Stimulated activated CD4-positive, alpha-beta T cell treated with anti-CD3 and anti-CD28 coated beads, Interleukin-4, amount 100 ng/mL, for 24 hours (primary cell): ENCODE measurements around the gene TMEM165.
A peak's percentile ranks its signal among the peaks of the same experiment; 100 is the strongest.
"Not testable (repeated sequence)": the region's sequence is repeated elsewhere in the genome, so short reads cannot be mapped to it uniquely, and the experiment has no call there.

Experiments used
- DNase-seq: peaks from one replicate; pipeline ENCODE4 v3.0.0-alpha.2; 2020

Gene TMEM165

GRCh38 chr4:55395529-55396307, at the start of gene TMEM165:
Gene TMEM165 (plus strand): TSS chr4:55395957. CDS start chr4:55396190, 233 bp downstream.
- DNase-seq: peak; percentile 89

- peak; percentile 82 for DNase-seq
Measured at GRCh38 chr4:55345980-55346850, 49.5 kb upstream of the TMEM165 start, which contains the start of gene SRD5A3. Gene SRD5A3 (plus strand): TSS chr4:55346242. CDS start chr4:55346337, 95 bp downstream.

GRCh38 chr4:55346851-55347255, 48.9 kb upstream of the TMEM165 start:
- no peak for DNase-seq

GRCh38 chr4:55347610-55348228, 48.0 kb upstream of the TMEM165 start:
- no peak for DNase-seq

- no peak for DNase-seq
Measured at GRCh38 chr4:55348466-55348865, 47.3 kb upstream of the TMEM165 start.

GRCh38 chr4:55350870-55351269, 44.9 kb upstream of the TMEM165 start:
- DNase-seq: not testable (repeated sequence)

GRCh38 chr4:55351824-55352223, 43.9 kb upstream of the TMEM165 start:
- DNase-seq: no peak

GRCh38 chr4:55352726-55353125, 43.0 kb upstream of the TMEM165 start:
- DNase-seq: no peak

- DNase-seq: not testable (repeated sequence)
Measured at GRCh38 chr4:55353228-55353747, 42.5 kb upstream of the TMEM165 start.

- no peak for DNase-seq
Measured at GRCh38 chr4:55354648-55355047, 41.1 kb upstream of the TMEM165 start.

GRCh38 chr4:55355555-55355954, 40.2 kb upstream of the TMEM165 start:
- no peak for DNase-seq

- DNase-seq: no peak
Measured at GRCh38 chr4:55356991-55357461, 38.7 kb upstream of the TMEM165 start.

- no peak for DNase-seq
Measured at GRCh38 chr4:55358246-55358645, 37.5 kb upstream of the TMEM165 start.

GRCh38 chr4:55358668-55359067, 37.1 kb upstream of the TMEM165 start:
- DNase-seq: peak; percentile 6

- DNase-seq: no peak
Measured at GRCh38 chr4:55359397-55359916, 36.3 kb upstream of the TMEM165 start.

- DNase-seq: not testable (repeated sequence)
Measured at GRCh38 chr4:55362938-55363337, 32.8 kb upstream of the TMEM165 start.

GRCh38 chr4:55363691-55364351, 31.9 kb upstream of the TMEM165 start:
- no peak for DNase-seq

GRCh38 chr4:55364691-55365344, 30.9 kb upstream of the TMEM165 start:
- no peak for DNase-seq

- DNase-seq: no peak
Measured at GRCh38 chr4:55365345-55365728, 30.4 kb upstream of the TMEM165 start.

- no peak for DNase-seq
Measured at GRCh38 chr4:55366621-55367020, 29.1 kb upstream of the TMEM165 start.

GRCh38 chr4:55367084-55367722, 28.6 kb upstream of the TMEM165 start:
- DNase-seq: no peak
